ENCODE data around the gene OTOF. TPM values are rescaled to one million over a fixed set of nuclear protein-coding genes. Genes with fewer than 3 reads are reported as not detected.

The OTOF gene
- polyA plus RNA-seq, 3 donors: 0.51 TPM; not detected in 2

- Histone ChIP-seq H3K79me2 (ENCODE audit: insufficient read depth, low read length) (no peaks in the 10 kb centered on the region), H3K9me3 (replicated peaks in 1 of 2; ENCODE audit: control insufficient read depth in 1 of 2, insufficient read depth in 1 of 2, low read length in 2 of 2) (peaks cover 0 to 3% of the 10 kb centered on the region in 2 donors), H3K36me3 (replicated peaks in 1 of 2; ENCODE audit: control insufficient read depth in 1 of 2, insufficient read depth in 2 of 2, low read length in 2 of 2) (no peaks in the 10 kb centered on the region), H2AFZ (ENCODE audit: insufficient read depth, low read depth, low read length, poor library complexity, severe bottlenecking) (no peak overlapping the region), H3K27me3 (ENCODE audit: control insufficient read depth in 2 of 2, insufficient read depth in 2 of 2, low read length in 2 of 2) (no peaks in the 10 kb centered on the region), H3K4me1 (ENCODE audit: control insufficient read depth in 1 of 2, insufficient read depth in 2 of 2, low read length in 2 of 2) (no peaks in the 10 kb centered on the region), H4K20me1 (ENCODE audit: insufficient read depth, low read length) (no peaks in the 10 kb centered on the region), H3K4me3 (replicated peaks in 1 of 3; ENCODE audit: low read depth in 2 of 3, low read length in 3 of 3) (no peak overlapping the region), H3K9ac (ENCODE audit: insufficient read depth, low read length, poor library complexity, severe bottlenecking) (no peak overlapping the region), H3K27ac (ENCODE audit: low read depth in 1 of 2, low read length in 2 of 2) (no peak overlapping the region), H3K4me2 (replicated peaks; ENCODE audit: extremely low read depth, low read length, poor library complexity, severe bottlenecking) (no peak overlapping the region)
- peaks cover 0 to 6% (median 1%) of the 10 kb centered on the region in 3 donors for H3K27me3 Mint-ChIP-seq (ENCODE audit: low read depth in 3 of 3)
- WGBS (ENCODE audit: insufficient coverage): 99% methylated on average over 20 of the region's 22 CpGs
- no peaks in the 10 kb centered on the region for H3K36me3 Mint-ChIP-seq
- TF ChIP-seq CTCF (IDR thresholded peaks at IDR 0.05): no peak
- H3K4me1 Mint-ChIP-seq: peaks cover 4% of the 10 kb centered on the region
- peaks cover 2 to 7% (median 3%) of the 10 kb centered on the region in 7 donors for H3K9me3 Mint-ChIP-seq
- intact Hi-C loops (cut with micrococcal nuclease): loop anchor here in 1 of 2 donors (10.0 kb wide), 1 partner anchor 222 kb away; the partner anchor contains the start of genes HADHA and HADHB
- DNase-seq: no peak
- H3K27ac Mint-ChIP-seq: no peak overlapping the region
- H3K4me3 Mint-ChIP-seq: no peak overlapping the region
Measured at GRCh38 chr2:26466662-26467310, 11.1 kb downstream of the OTOF start.

GRCh38 chr2:26465981-26466471 lies 11.9 kb downstream of the OTOF start:
- TF ChIP-seq CTCF (IDR thresholded peaks at IDR 0.05): no peak
- Mint-ChIP-seq H3K27ac (peak overlapping the region in 1 of 7 donors; percentile 33), H3K9me3 (peaks cover 2 to 7% (median 3%) of the 10 kb centered on the region in 7 donors), H3K36me3 (no peaks in the 10 kb centered on the region), H3K27me3 (ENCODE audit: low read depth in 3 of 3) (peaks cover 0 to 6% (median 2%) of the 10 kb centered on the region in 3 donors), H3K4me1 (peaks cover 4% of the 10 kb centered on the region), H3K4me3 (no peak overlapping the region)
- Histone ChIP-seq H3K4me1 (ENCODE audit: control insufficient read depth in 1 of 2, insufficient read depth in 2 of 2, low read length in 2 of 2) (no peaks in the 10 kb centered on the region), H3K79me2 (ENCODE audit: insufficient read depth, low read length) (no peaks in the 10 kb centered on the region), H3K27me3 (ENCODE audit: control insufficient read depth in 2 of 2, insufficient read depth in 2 of 2, low read length in 2 of 2) (no peaks in the 10 kb centered on the region), H3K36me3 (replicated peaks in 1 of 2; ENCODE audit: control insufficient read depth in 1 of 2, insufficient read depth in 2 of 2, low read length in 2 of 2) (no peaks in the 10 kb centered on the region), H2AFZ (ENCODE audit: insufficient read depth, low read depth, low read length, poor library complexity, severe bottlenecking) (no peak overlapping the region), H3K27ac (ENCODE audit: low read depth in 1 of 2, low read length in 2 of 2) (no peak overlapping the region), H3K9me3 (replicated peaks in 1 of 2; ENCODE audit: control insufficient read depth in 1 of 2, insufficient read depth in 1 of 2, low read length in 2 of 2) (peaks cover 0 to 3% of the 10 kb centered on the region in 2 donors), H3K4me2 (replicated peaks; ENCODE audit: extremely low read depth, low read length, poor library complexity, severe bottlenecking) (no peak overlapping the region), H3K4me3 (replicated peaks in 1 of 3; ENCODE audit: low read depth in 2 of 3, low read length in 3 of 3) (no peak overlapping the region), H4K20me1 (ENCODE audit: insufficient read depth, low read length) (no peaks in the 10 kb centered on the region), H3K9ac (ENCODE audit: insufficient read depth, low read length, poor library complexity, severe bottlenecking) (no peak overlapping the region)
- intact Hi-C loops (cut with micrococcal nuclease): loop anchor here in 1 of 2 donors (10.0 kb wide), 1 partner anchor 221 kb away; the partner anchor contains the start of genes HADHA and HADHB
- DNase-seq: no peak
- 83% methylated on average over 9 of the region's 10 CpGs for WGBS (ENCODE audit: insufficient coverage)

Measured in CD14-positive monocyte (primary cell).